Measurements from ENCODE around the gene UQCRC2.
"Not testable (repeated sequence)": the region's sequence is repeated elsewhere in the genome, so short reads cannot be mapped to it uniquely, and the experiment has no call there.

UQCRC2 gene

GRCh38 chr16:21952793-21953540, at the start of gene UQCRC2:
Gene UQCRC2, plus strand, starts transcription at chr16:21953361. Its CDS starts 63 bp downstream, at chr16:21953424.
- DNase-seq (ENCODE audit: low read depth): peak; percentile 88

- DNase-seq (ENCODE audit: low read depth): not testable (repeated sequence)
Measured at GRCh38 chr16:21932650-21933049, 20.5 kb upstream of the UQCRC2 start.

DNA sequence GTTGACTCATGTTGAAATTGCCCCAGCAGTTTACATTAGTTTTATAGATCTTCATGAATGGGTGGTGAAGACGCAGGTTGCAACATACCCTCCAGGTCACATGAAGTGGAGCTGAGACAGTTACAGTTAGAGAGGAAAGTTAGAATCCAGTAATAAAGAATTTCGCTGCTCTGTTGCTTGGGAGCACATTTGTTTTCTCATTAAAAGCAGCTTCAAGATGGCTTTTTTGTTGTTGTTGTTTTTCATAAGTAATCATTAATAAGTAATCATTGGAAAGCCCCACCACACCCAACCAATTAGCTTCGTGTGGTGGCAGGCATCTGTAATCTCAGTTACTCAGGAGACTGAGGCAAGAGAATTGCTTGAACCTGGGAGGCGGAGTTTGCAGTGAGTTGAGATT, 19.8 kb upstream of the UQCRC2 start:
- not testable (repeated sequence) for DNase-seq (ENCODE audit: low read depth)

GRCh38 chr16:21933790-21934189, 19.4 kb upstream of the UQCRC2 start:
- DNase-seq (ENCODE audit: low read depth): not testable (repeated sequence)

DNA sequence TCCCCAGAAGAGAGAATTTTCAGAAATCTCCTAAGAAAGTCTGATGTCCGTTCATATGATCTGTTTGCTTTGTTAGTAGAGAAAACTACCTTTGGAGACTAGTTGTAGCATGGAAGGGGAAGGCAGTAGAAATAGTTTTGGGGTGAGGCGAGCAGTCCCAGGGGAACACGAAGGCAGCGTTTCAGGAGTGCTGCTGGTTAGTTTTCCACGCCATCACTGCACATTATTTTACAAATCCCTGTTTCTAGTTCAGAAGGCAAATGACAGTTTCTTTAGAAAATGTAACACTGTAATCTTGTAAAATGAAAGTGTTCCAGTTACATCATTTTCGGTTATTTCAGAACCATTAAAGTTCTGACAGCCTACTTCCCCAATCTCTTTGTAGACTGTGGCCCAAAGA, 16.9 kb upstream of the UQCRC2 start:
- not testable (repeated sequence) for DNase-seq (ENCODE audit: low read depth)

GRCh38 chr16:21937336-21937829, 15.8 kb upstream of the UQCRC2 start:
- DNase-seq (ENCODE audit: low read depth): no peak

GRCh38 chr16:21940570-21940969, 12.6 kb upstream of the UQCRC2 start:
- no peak for DNase-seq (ENCODE audit: low read depth)

- no peak for DNase-seq (ENCODE audit: low read depth)
Measured at GRCh38 chr16:21943571-21943970, 9.6 kb upstream of the UQCRC2 start.

GRCh38 chr16:21946889-21947635, 6.1 kb upstream of the UQCRC2 start:
- DNase-seq (ENCODE audit: low read depth): no peak

- no peak for DNase-seq (ENCODE audit: low read depth)
Measured at GRCh38 chr16:21949713-21950260, 3.4 kb upstream of the UQCRC2 start.

DNA sequence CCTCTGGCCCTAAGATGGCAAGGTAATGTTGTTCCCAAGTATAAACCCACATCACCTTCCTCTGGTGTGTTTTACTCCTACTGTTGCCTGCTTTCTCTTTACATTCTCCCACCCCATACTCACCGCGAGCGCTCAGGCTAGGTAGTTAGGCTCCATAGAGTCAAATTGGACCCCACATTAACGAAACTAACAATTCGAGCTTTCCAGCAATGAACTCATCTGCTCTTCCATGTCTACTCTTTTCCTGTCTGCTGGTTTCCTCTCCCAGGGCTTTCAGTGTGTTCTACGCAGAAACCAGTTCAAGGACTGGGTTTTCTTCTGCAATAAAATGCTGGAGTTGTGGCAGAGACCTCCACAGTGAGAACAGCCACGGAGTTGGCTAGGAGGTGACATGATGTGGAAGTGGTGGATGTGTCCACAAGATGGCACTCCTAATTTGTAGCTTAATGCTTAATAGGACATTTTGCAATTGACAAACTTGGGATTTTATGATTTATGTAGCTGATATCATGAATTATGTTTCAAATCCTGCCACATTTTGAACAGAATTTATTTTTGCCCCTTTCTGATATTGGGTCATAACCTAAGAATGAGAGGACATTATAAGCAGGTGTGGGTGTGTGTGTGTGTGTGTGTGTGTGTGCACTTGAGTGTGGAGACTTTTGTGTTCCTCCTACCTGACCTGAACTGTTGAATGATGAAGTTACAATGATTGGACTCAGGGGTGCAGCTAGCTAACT, 2.2 kb upstream of the UQCRC2 start:
- no peak for DNase-seq (ENCODE audit: low read depth)

GRCh38 chr16:21952040-21952792, 945 bp upstream of the UQCRC2 start:
- DNase-seq (ENCODE audit: low read depth): peak; percentile 48

GRCh38 chr16:21953541-21953902, 361 bp downstream of the UQCRC2 start:
- no peak for DNase-seq (ENCODE audit: low read depth)

GRCh38 chr16:21957714-21958346, 4.7 kb downstream of the UQCRC2 start:
- no peak for DNase-seq (ENCODE audit: low read depth)

DNA sequence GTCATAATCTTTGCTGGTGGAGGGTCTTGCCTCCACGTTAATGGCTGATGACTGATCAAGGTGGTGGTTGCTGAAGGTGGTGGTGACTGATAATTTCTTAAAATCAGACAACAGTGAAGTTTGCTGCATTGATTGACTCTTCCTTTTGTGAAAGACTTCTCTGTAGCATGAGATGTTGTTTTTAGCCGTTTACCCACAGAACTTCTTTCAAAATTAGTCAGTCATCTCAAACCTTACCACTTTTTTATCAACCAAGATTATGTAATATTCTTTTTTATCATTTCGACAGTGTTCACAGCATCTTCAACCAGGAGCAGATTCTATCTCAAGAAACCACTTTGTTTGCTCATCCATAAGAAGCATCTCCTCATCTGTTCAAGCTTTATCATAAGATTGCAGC, 5.9 kb downstream of the UQCRC2 start:
- no peak for DNase-seq (ENCODE audit: low read depth)

- DNase-seq (ENCODE audit: low read depth): no peak
Measured at GRCh38 chr16:21962475-21962874, 9.3 kb downstream of the UQCRC2 start.

DNA sequence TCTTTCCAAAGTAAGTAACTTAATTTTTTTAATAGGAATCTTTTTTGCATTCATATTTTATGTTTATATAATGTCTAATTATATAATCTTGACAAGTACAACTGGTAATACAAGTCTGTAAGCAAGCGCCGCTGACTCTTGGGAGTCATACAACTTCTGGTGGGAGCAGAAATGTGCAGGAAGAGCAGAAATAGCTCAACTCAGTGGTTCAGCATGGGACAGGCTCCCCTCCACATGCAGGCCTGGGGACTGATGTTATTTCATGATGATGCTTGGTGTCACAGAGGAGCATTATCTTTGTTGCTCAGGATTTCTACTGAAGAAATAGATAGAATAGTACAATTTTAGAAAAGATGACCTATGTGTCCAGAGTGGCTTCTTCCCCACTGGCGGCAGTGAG, 10.7 kb downstream of the UQCRC2 start:
- DNase-seq (ENCODE audit: low read depth): no peak

GRCh38 chr16:21964353-21964752, 11.2 kb downstream of the UQCRC2 start:
- DNase-seq (ENCODE audit: low read depth): no peak

DNA sequence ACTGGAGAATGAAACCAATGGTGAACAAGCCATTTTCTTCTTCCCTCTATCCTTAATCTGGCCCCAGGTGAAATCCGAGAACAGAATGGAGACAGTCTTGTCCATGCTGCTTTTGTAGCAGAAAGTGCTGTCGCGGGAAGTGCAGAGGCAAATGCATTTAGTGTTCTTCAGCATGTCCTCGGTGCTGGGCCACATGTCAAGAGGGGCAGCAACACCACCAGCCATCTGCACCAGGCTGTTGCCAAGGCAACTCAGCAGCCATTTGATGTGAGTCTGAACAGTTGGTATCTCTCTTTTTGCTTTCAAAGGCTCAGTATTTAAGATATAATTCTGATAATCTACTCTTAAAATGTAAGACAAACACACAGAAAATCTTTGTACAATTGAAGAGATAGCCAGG, 18.7 kb downstream of the UQCRC2 start:
- no peak for DNase-seq (ENCODE audit: low read depth)

DNA sequence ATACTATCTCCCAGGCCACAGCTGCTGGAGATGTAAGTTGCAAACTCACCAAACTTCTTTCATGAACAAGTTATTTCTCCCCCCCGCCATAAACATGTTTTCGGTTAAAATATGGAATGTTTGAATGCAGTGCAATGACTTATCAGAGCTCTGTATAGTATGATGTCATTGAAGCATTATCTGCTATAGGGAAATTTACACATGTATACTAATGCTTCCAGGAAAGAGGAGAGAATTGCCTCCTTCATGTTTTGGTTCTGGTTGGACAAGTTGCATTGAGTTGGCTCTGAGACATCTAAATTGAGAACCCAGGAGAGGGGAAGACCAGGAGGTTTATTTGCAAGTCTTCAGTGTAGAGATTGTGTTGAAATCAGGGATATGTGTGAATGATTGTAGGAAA, 20.8 kb downstream of the UQCRC2 start:
- DNase-seq (ENCODE audit: low read depth): no peak

GRCh38 chr16:21980032-21980431, 26.9 kb downstream of the UQCRC2 start:
- DNase-seq (ENCODE audit: low read depth): no peak
